IMR-90 (cell line): ENCODE measurements around the gene HRH1. TPM values are rescaled to one million over a fixed set of nuclear protein-coding genes. Genes with fewer than 3 reads are reported as not detected.

Experiments
- ATAC-seq: fragments of 200-7000 bp; cut with Tn5 transposase; 2 replicates; pipeline ENCODE4 v1.9.1; 2020; ENCODE audit warnings: low read depth, mild to moderate bottlenecking, moderate library complexity
- BruUV-seq: library from RNA; stranded (reverse); fragments of 400-500 nt; replicated peaks from 2 replicates; lab custom pipeline; 2021; lab: Mats Ljungman, UMichigan
- CTCF ChIA-PET: fragments of 300-600 bp; formaldehyde crosslinking; extraction: SDS; loops from one replicate; lab custom pipeline; 2021; ENCODE audit warnings: antibody characterized with exemption; lab: Yijun Ruan, JAX
- POLR2A ChIA-PET: fragments of 300-600 bp; sonication (Branson Sonifier 250); formaldehyde crosslinking; loops from one replicate; lab custom pipeline; 2022; ENCODE audit warnings: antibody characterized with exemption; ENCODE audit not compliant: unreplicated experiment; lab: Charles Lee
- DNase-seq: peaks from one replicate; pipeline ENCODE4 v3.0.0; 2013
- H2AFZ ChIP-seq: replicated peaks from 2 replicates; pipeline ENCODE3; 2013; ENCODE audit warnings: low read length, mild to moderate bottlenecking; ENCODE audit not compliant: poor library complexity
- H2AK5ac ChIP-seq: 2 replicates; pipeline ENCODE4 v1.6.1; 2013; ENCODE audit warnings: low read depth, low read length, inconsistent platforms
- H2AK9ac ChIP-seq: replicated peaks from 2 replicates; pipeline ENCODE3; 2013; ENCODE audit warnings: mild to moderate bottlenecking, low read depth, low read length, moderate library complexity; ENCODE audit not compliant: poor library complexity
- H2BK120ac ChIP-seq: 2 replicates; pipeline ENCODE4 v1.6.1; 2013; ENCODE audit warnings: low read depth, low read length, inconsistent platforms
- H2BK15ac ChIP-seq: 3 replicates; pipeline ENCODE4 v1.6.1; 2013; ENCODE audit warnings: low read depth, low read length, inconsistent platforms
- H2BK20ac ChIP-seq: 2 replicates; pipeline ENCODE4 v1.6.1; 2013; ENCODE audit warnings: low read depth, mild to moderate bottlenecking, inconsistent platforms, low read length, moderate library complexity
- H2BK5ac ChIP-seq: 2 replicates; pipeline ENCODE4 v1.6.1; 2013; ENCODE audit warnings: mild to moderate bottlenecking, low read depth, low read length, inconsistent platforms; ENCODE audit not compliant: poor library complexity, severe bottlenecking
- H3K14ac ChIP-seq: replicated peaks from 2 replicates; pipeline ENCODE4 v1.6.1; 2013; ENCODE audit warnings: low read depth, low read length, inconsistent platforms
- H3K18ac ChIP-seq: 2 replicates; pipeline ENCODE4 v1.6.1; 2013; ENCODE audit warnings: low read depth, low read length, control low read depth
- H3K23ac ChIP-seq: 2 replicates; pipeline ENCODE4 v1.6.1; 2013; ENCODE audit warnings: low read depth, low read length, inconsistent platforms
- H3K27ac ChIP-seq: 2 replicates; pipeline ENCODE4 v1.5.1; 2013; ENCODE audit warnings: mild to moderate bottlenecking, control low read depth, low read length; ENCODE audit not compliant: insufficient read depth
- H3K27me3 ChIP-seq: 2 replicates; pipeline ENCODE4 v1.6.1; 2013; ENCODE audit warnings: low read length; ENCODE audit not compliant: control insufficient read depth, insufficient read depth
- H3K36me3 ChIP-seq: 2 replicates; pipeline ENCODE4 v1.6.1; 2013; ENCODE audit warnings: low read length, mixed read lengths; ENCODE audit not compliant: control insufficient read depth, insufficient read depth
- H3K4ac ChIP-seq: 2 replicates; pipeline ENCODE4 v1.6.1; 2013; ENCODE audit warnings: low read depth, low read length, inconsistent platforms
- H3K4me1 ChIP-seq: 2 replicates; pipeline ENCODE4 v1.6.1; 2013; ENCODE audit warnings: low read length, mixed read lengths; ENCODE audit not compliant: control insufficient read depth, insufficient read depth
- H3K4me2 ChIP-seq: 2 replicates; pipeline ENCODE4 v1.6.1; 2013; ENCODE audit warnings: low read depth, mild to moderate bottlenecking, control low read depth, low read length, moderate library complexity
- H3K4me3 ChIP-seq: 2 replicates; pipeline ENCODE4 v1.5.1; 2013; ENCODE audit warnings: low read depth, mild to moderate bottlenecking, control low read depth, low read length, moderate library complexity; ENCODE audit not compliant: insufficient read depth
- H3K56ac ChIP-seq: 2 replicates; pipeline ENCODE4 v1.6.1; 2013; ENCODE audit warnings: low read length, inconsistent platforms; ENCODE audit not compliant: insufficient read depth; ENCODE audit errors: extremely low read depth
- H3K79me1 ChIP-seq, 2 experiments: 2 replicates each; pipeline ENCODE4 v1.6.1; 2013; ENCODE audit warnings: low read length in 2 of 2, inconsistent platforms in 1 of 2, low read depth in 1 of 2
- H3K9ac ChIP-seq: 2 replicates; pipeline ENCODE4 v1.6.1; 2013; ENCODE audit warnings: low read depth, low read length, control low read depth
- H3K9me1 ChIP-seq: 2 replicates; pipeline ENCODE4 v1.6.1; 2013; ENCODE audit warnings: low read length, inconsistent platforms; ENCODE audit not compliant: insufficient read depth
- H3K9me3 ChIP-seq: 2 replicates; pipeline ENCODE4 v1.6.1; 2013; ENCODE audit warnings: low read length; ENCODE audit not compliant: control insufficient read depth, insufficient read depth
- H4K20me1 ChIP-seq: 2 replicates; pipeline ENCODE4 v1.6.1; 2013; ENCODE audit warnings: low read length, inconsistent platforms; ENCODE audit not compliant: insufficient read depth
- H4K5ac ChIP-seq: 2 replicates; pipeline ENCODE4 v1.6.1; 2013; ENCODE audit warnings: mild to moderate bottlenecking, low read depth, low read length, control low read depth
- H4K8ac ChIP-seq, 2 experiments: 2 replicates each; pipeline ENCODE4 v1.6.1; 2013; ENCODE audit warnings: low read depth in 2 of 2, low read length in 2 of 2, control low read depth in 1 of 2, inconsistent platforms in 1 of 2
- H4K91ac ChIP-seq: 2 replicates; pipeline ENCODE4 v1.6.1; 2013; ENCODE audit warnings: low read depth, low read length, inconsistent platforms; ENCODE audit not compliant: insufficient read depth
- BHLHE40 ChIP-seq: fragments of 150-350 bp; IDR thresholded peaks from 2 replicates; pipeline ENCODE4 v1.6.1; 2016; ENCODE audit warnings: mild to moderate bottlenecking, low read depth, low read length
- CEBPB ChIP-seq: IDR thresholded peaks from 2 replicates; pipeline ENCODE4 v1.6.1; 2012; ENCODE audit warnings: low read depth, low read length, improper control_type of control experiment
- CHD1 ChIP-seq: IDR thresholded peaks from 2 replicates; pipeline ENCODE4 v1.6.1; 2012; ENCODE audit warnings: low read depth, low read length, improper control_type of control experiment
- ELK1 ChIP-seq: fragments of 150-350 bp; IDR thresholded peaks from 2 replicates; pipeline ENCODE4 v1.6.1; 2016; ENCODE audit warnings: low read depth, mild to moderate bottlenecking, low read length, moderate library complexity, borderline replicate concordance
- FOS ChIP-seq: fragments of 150-350 bp; IDR thresholded peaks from 2 replicates; pipeline ENCODE4 v1.6.1; 2016; ENCODE audit warnings: low read depth, low read length
- MAFK ChIP-seq: IDR thresholded peaks from 2 replicates; pipeline ENCODE4 v1.6.1; 2012; ENCODE audit warnings: low read depth, low read length, improper control_type of control experiment
- MAZ ChIP-seq: IDR thresholded peaks from 2 replicates; pipeline ENCODE4 v1.6.1; 2012; ENCODE audit warnings: low read depth, mild to moderate bottlenecking, low read length, improper control_type of control experiment, moderate library complexity, borderline replicate concordance
- MXI1 ChIP-seq: IDR thresholded peaks from 2 replicates; pipeline ENCODE4 v1.6.1; 2012; ENCODE audit warnings: low read depth, mild to moderate bottlenecking, low read length, moderate library complexity, borderline replicate concordance
- NFE2L2 ChIP-seq: fragments of 150-350 bp; IDR thresholded peaks from 2 replicates; pipeline ENCODE4 v1.6.1; 2016; ENCODE audit warnings: low read depth, mild to moderate bottlenecking, low read length
- POLR2A ChIP-seq: IDR thresholded peaks from 2 replicates; pipeline ENCODE4 v1.6.1; 2012; ENCODE audit warnings: mild to moderate bottlenecking, low read depth, low read length
- RAD21 ChIP-seq: IDR thresholded peaks from 2 replicates; pipeline ENCODE4 v1.6.1; 2012; ENCODE audit warnings: low read length, improper control_type of control experiment
- RCOR1 ChIP-seq: IDR thresholded peaks from 2 replicates; pipeline ENCODE4 v1.6.1; 2012; ENCODE audit warnings: mild to moderate bottlenecking, low read length, improper control_type of control experiment; ENCODE audit not compliant: insufficient replicate concordance
- RFX5 ChIP-seq: IDR thresholded peaks from 2 replicates; pipeline ENCODE4 v1.8.0; 2012; ENCODE audit warnings: low read depth, mild to moderate bottlenecking, low read length, moderate library complexity
- SMC3 ChIP-seq: fragments of 150-350 bp; IDR thresholded peaks from 2 replicates; pipeline ENCODE4 v1.6.1; 2016; ENCODE audit warnings: low read depth, mild to moderate bottlenecking, antibody characterized with exemption, low read length, moderate library complexity
- WGBS, 2 experiments: methylation state at CpG; one replicate each; pipeline versions ENCODE4 v1.1.5 to v1.1.7; 2013; ENCODE audit warnings: missing lambda C conversion rate in 2 of 2; ENCODE audit not compliant: insufficient read length in 1 of 2; ENCODE audit errors: extremely low coverage in 2 of 2; 5-methylcytosine and 5-hydroxymethylcytosine counted together
- dilution Hi-C: fragments of 300-500 bp; cut with HindIII; formaldehyde crosslinking; loops from one replicate; pipeline ENCODE4 v1.14.3; 2018; ENCODE audit warnings: low sequenced_read_pairs; ENCODE audit not compliant: unreplicated experiment
- in situ Hi-C: fragments of 300-500 bp; cut with MboI; formaldehyde crosslinking; loops from 3 replicates; pipeline ENCODE4 v1.14.3; 2019; ENCODE audit warnings: low sequenced_read_pairs, inconsistent platforms, mixed read lengths
- intact Hi-C: fragments of 100-400 bp; cut with micrococcal nuclease; formaldehyde crosslinking; loops from 2 replicates; pipeline ENCODE4 v1.10.0; 2022
- polyA plus RNA-seq, 3 experiments: library from polyadenylated mRNA; depleted of rRNA; stranded (reverse); fragments of >200 nt; gene quantifications; 2 replicates each; pipeline ENCODE4 v1.2.3, GENCODE V29; 2012; ENCODE audit warnings: low replicate concordance in 1 of 3
- total RNA-seq: library from RNA; depleted of rRNA; stranded (reverse); fragments of >200 nt; gene quantifications from 2 replicates; pipeline ENCODE4 v1.2.3, GENCODE V29; 2012
- TF ChIP-seq, protein P1 (sequence below): conservative IDR thresholded peaks from 2 replicates; pipeline ENCODE4 v1.5.1; 2012; ENCODE audit warnings: mild to moderate bottlenecking, low read depth, low read length, improper control_type of control experiment
- TF ChIP-seq, protein P2 (sequence below): fragments of 150-350 bp; IDR thresholded peaks from 2 replicates; pipeline ENCODE4 v1.6.1; 2017; ENCODE audit warnings: mild to moderate bottlenecking, antibody characterized with exemption, low read length, low read depth

The HRH1 gene
- total and polyA plus RNA-seq, 2 of the 4 experiments (the other 2 are of a cell fraction) = 7.6 to 16.1 TPM

GRCh38 chr3:11230125-11230524 lies 75.8 kb downstream of the HRH1 start:
- Histone ChIP-seq H3K14ac (no peak overlapping the region), H2BK5ac (no peak overlapping the region), H3K27me3 (no peaks in the 10 kb centered on the region), H3K36me3 (peaks cover 6% of the 10 kb centered on the region), H2AK5ac (no peak overlapping the region), H3K23ac (no peak overlapping the region), H3K4me3 (no peak overlapping the region), H2BK20ac (no peak overlapping the region), H3K4me1 (peaks cover 6% of the 10 kb centered on the region), H3K56ac (no peak overlapping the region), H2BK15ac (no peak overlapping the region; the same call in 2 of the 3 replicates), H3K9ac (no peak overlapping the region), H4K8ac (no peak overlapping the region), H4K5ac (no peak overlapping the region), H3K9me3 (no peaks in the 10 kb centered on the region), H3K4me2 (no peak overlapping the region), H2AK9ac (no peak overlapping the region), H3K9me1 (peaks cover 3% of the 10 kb centered on the region), H4K20me1 (peaks cover 2% of the 10 kb centered on the region; the same call in 1 of the 2 replicates), H4K91ac (no peak overlapping the region), H3K18ac (no peak overlapping the region), H3K79me1 (peaks cover 14 to 43% of the 10 kb centered on the region in 2 experiments), H3K27ac (no peak overlapping the region), H2BK120ac (no peak overlapping the region), H3K4ac (no peak overlapping the region), H2AFZ (no peak overlapping the region)
- no TSS peak for BruUV-seq
- TF ChIP-seq MAFK = no peak
- TF ChIP-seq SMC3 = no peak
- no peak for TF ChIP-seq POLR2A
- no peak for TF ChIP-seq RCOR1
- no peak for TF ChIP-seq RAD21
- no peak for TF ChIP-seq CHD1
- no peak for TF ChIP-seq MXI1
- TF ChIP-seq, protein P1, sequence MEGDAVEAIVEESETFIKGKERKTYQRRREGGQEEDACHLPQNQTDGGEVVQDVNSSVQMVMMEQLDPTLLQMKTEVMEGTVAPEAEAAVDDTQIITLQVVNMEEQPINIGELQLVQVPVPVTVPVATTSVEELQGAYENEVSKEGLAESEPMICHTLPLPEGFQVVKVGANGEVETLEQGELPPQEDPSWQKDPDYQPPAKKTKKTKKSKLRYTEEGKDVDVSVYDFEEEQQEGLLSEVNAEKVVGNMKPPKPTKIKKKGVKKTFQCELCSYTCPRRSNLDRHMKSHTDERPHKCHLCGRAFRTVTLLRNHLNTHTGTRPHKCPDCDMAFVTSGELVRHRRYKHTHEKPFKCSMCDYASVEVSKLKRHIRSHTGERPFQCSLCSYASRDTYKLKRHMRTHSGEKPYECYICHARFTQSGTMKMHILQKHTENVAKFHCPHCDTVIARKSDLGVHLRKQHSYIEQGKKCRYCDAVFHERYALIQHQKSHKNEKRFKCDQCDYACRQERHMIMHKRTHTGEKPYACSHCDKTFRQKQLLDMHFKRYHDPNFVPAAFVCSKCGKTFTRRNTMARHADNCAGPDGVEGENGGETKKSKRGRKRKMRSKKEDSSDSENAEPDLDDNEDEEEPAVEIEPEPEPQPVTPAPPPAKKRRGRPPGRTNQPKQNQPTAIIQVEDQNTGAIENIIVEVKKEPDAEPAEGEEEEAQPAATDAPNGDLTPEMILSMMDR = no peak
- TF ChIP-seq CEBPB = no peak
- TF ChIP-seq MAZ = no peak
- no peak for TF ChIP-seq FOS
- no peak for TF ChIP-seq RFX5
- TF ChIP-seq NFE2L2 = no peak
- no peak for TF ChIP-seq BHLHE40
- TF ChIP-seq, protein P2, sequence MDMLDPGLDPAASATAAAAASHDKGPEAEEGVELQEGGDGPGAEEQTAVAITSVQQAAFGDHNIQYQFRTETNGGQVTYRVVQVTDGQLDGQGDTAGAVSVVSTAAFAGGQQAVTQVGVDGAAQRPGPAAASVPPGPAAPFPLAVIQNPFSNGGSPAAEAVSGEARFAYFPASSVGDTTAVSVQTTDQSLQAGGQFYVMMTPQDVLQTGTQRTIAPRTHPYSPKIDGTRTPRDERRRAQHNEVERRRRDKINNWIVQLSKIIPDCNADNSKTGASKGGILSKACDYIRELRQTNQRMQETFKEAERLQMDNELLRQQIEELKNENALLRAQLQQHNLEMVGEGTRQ = no peak
- TF ChIP-seq ELK1 = no peak
- dilution Hi-C loops = no loop called here
- DNase-seq (no peak), ATAC-seq (no peak)
- POLR2A ChIA-PET = no interaction called here
- in situ Hi-C loops = no loop called here
- 100% methylated on average over 3 of the region's 4 CpGs; no CpG with 5 or more reads in 1 of the 2 experiments for WGBS, 2 experiments
- CTCF ChIA-PET = no interaction called here
- intact Hi-C loops = no loop called here
